Lung (tissue), 12 donors: ENCODE results near the gene SORD. TPM values are rescaled to one million over a fixed set of nuclear protein-coding genes. Genes with fewer than 3 reads are reported as not detected.
"Not testable (repeated sequence)": the region's sequence is repeated elsewhere in the genome, so short reads cannot be mapped to it uniquely, and the experiment has no call there.

ENCODE experiments used
- ATAC-seq: fragments of 200-7000 bp; cut with Tn5 transposase; one replicate; pipeline ENCODE4 v1.9.1; 2020; ENCODE audit warnings: moderate number of reproducible peaks; ENCODE audit not compliant: insufficient read depth, low FRiP score
- DNase-seq, 3 donors: peaks; one replicate each; pipeline ENCODE4 v3.0.0-alpha.2; 2013 to 2017
- H3K27ac ChIP-seq, 2 donors: one replicate each; pipeline ENCODE4 v1.5.1; 2013; ENCODE audit warnings: mild to moderate bottlenecking in 2 of 2, moderate library complexity in 2 of 2, control low read depth in 1 of 2, inconsistent platforms in 1 of 2, low read depth in 1 of 2, low read length in 1 of 2
- H3K27me3 ChIP-seq, 3 donors: one replicate each; pipeline ENCODE4 v1.5.1; 2013; ENCODE audit warnings: low read length in 2 of 3; ENCODE audit not compliant: control insufficient read depth in 3 of 3, insufficient read depth in 3 of 3
- H3K36me3 ChIP-seq, 4 donors: one replicate each; pipeline ENCODE4 v1.5.1; 2013; ENCODE audit warnings: low read length in 4 of 4, mild to moderate bottlenecking in 1 of 4, moderate library complexity in 1 of 4; ENCODE audit not compliant: control insufficient read depth in 4 of 4, insufficient read depth in 4 of 4
- H3K4me1 ChIP-seq, 5 donors: one replicate each; pipeline ENCODE4 v1.5.1; 2013; ENCODE audit warnings: low read length in 5 of 5, mild to moderate bottlenecking in 2 of 5, moderate library complexity in 1 of 5; ENCODE audit not compliant: control insufficient read depth in 5 of 5, insufficient read depth in 5 of 5
- H3K4me3 ChIP-seq: one replicate; pipeline ENCODE4 v1.5.1; 2013; ENCODE audit warnings: mild to moderate bottlenecking, control low read depth, moderate library complexity
- H3K9ac ChIP-seq, 2 donors: one replicate each; pipeline ENCODE4 v1.5.1; 2013; ENCODE audit warnings: low read length in 2 of 2, control low read depth in 1 of 2; ENCODE audit not compliant: insufficient read depth in 1 of 2
- H3K9me3 ChIP-seq, 4 donors: one replicate each; pipeline ENCODE4 v1.5.1; 2013; ENCODE audit warnings: low read length in 3 of 4, mild to moderate bottlenecking in 1 of 4, moderate library complexity in 1 of 4; ENCODE audit not compliant: control insufficient read depth in 4 of 4, insufficient read depth in 3 of 4
- WGBS, 2 donors: extraction: QIAGEN DNeasy Blood & Tissue Kit; methylation state at CpG; one replicate each; pipeline ENCODE4 v1.1.7; 2013; 5-methylcytosine and 5-hydroxymethylcytosine counted together
- polyA plus RNA-seq, 2 donors: library from polyadenylated mRNA; stranded (reverse); fragments of 200-250 nt; gene quantifications; one replicate each; pipeline ENCODE4 v1.2.1, GENCODE V29; 2013
- total RNA-seq, 2 donors: library from RNA; depleted of rRNA in 1 of 2; stranded (reverse); fragments of >200 nt in 1 of 2; gene quantifications; one replicate each; pipeline ENCODE4 v1.2.1, GENCODE V29; 2014 to 2021
- TF ChIP-seq, protein P1 (sequence below): IDR thresholded peaks from 2 replicates; pipeline ENCODE4 v1.5.1; 2012; ENCODE audit warnings: mild to moderate bottlenecking; ENCODE audit errors: control extremely low read depth, extremely low read depth
- donor health status: control.
- donor health status: control.
- donor health status: Bipolar disorder and iron deficiency.
- donor health status: healthy.
- donor health status: DM: yes; HTN: yes; CAD: no.

SORD gene
- total and polyA plus RNA-seq, 4 donors: 3.5 to 18.2 (median 16.4) TPM

DNA sequence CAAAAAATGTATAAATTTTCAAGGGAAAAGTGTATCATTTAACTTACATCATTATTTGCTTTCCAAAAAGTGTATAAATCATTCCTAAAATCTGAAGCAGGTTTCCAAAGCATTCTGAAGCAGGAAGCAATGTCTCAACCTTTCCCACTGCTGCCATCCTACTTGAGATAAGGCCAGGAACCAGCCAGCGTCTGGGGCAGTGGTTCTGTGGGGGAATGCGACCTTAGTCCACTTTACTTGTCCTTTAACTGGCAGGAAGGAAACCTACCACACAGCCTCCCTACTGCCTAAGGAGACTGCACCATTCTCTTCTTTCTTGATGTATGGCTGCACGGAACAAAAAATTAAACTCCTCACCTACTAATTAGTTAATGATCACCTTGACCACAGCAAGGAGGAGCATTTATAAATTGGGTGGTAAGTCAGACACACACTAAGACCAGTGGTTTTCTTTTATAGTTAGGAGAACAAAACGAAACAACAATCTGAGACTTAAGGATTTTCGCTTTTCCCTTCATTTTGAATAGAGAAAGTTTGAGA is 3.7 kb downstream of the SORD start:
- Histone ChIP-seq H3K4me3 (no peak overlapping the region), H3K27ac (no peak overlapping the region), H3K9ac (no peak overlapping the region), H3K4me1 (peaks cover 0 to 20% (median 10%) of the 10 kb centered on the region in 5 donors), H3K27me3 (no peaks in the 10 kb centered on the region), H3K9me3 (no peaks in the 10 kb centered on the region), H3K36me3 (peaks cover 0 to 7% (median under 1%) of the 10 kb centered on the region in 4 donors)
- TF ChIP-seq, protein P1, sequence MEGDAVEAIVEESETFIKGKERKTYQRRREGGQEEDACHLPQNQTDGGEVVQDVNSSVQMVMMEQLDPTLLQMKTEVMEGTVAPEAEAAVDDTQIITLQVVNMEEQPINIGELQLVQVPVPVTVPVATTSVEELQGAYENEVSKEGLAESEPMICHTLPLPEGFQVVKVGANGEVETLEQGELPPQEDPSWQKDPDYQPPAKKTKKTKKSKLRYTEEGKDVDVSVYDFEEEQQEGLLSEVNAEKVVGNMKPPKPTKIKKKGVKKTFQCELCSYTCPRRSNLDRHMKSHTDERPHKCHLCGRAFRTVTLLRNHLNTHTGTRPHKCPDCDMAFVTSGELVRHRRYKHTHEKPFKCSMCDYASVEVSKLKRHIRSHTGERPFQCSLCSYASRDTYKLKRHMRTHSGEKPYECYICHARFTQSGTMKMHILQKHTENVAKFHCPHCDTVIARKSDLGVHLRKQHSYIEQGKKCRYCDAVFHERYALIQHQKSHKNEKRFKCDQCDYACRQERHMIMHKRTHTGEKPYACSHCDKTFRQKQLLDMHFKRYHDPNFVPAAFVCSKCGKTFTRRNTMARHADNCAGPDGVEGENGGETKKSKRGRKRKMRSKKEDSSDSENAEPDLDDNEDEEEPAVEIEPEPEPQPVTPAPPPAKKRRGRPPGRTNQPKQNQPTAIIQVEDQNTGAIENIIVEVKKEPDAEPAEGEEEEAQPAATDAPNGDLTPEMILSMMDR: no peak
- WGBS, 2 donors: 76 to 82% methylated on average over 5 of the region's 5 CpGs
- ATAC-seq (no peak), DNase-seq (peak in 2 of 3 donors; percentile 20 to 26)

DNA sequence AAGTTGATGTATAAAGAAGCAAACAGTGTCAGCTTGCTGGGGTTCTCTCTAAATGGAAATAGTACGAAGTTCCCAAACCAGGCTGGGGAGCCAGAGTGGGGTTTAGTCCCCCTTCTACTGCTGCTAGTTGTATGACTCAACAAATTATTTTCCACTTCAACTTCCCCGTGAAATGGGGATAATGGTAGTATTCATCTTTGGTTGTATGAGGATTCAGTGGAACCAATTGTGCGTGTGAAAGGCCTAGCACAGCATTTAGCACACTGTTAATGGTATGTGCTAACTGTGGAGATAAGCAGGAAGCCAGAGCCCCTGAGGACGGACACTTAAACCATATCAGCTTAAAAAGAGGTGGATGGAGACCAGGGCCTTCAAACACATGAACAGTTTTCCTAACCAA is 4.2 kb downstream of the SORD start:
- WGBS, 2 donors: 86 to 93% methylated on average over 4 of the region's 4 CpGs
- Histone ChIP-seq H3K27ac (no peak overlapping the region), H3K9ac (no peak overlapping the region), H3K4me3 (no peak overlapping the region), H3K9me3 (no peaks in the 10 kb centered on the region), H3K27me3 (no peaks in the 10 kb centered on the region), H3K4me1 (peaks cover 0 to 20% (median 10%) of the 10 kb centered on the region in 5 donors), H3K36me3 (peaks cover 0 to 7% (median under 1%) of the 10 kb centered on the region in 4 donors)
- ATAC-seq: no peak
- no peak for DNase-seq
- TF ChIP-seq, protein P1: no peak

DNA sequence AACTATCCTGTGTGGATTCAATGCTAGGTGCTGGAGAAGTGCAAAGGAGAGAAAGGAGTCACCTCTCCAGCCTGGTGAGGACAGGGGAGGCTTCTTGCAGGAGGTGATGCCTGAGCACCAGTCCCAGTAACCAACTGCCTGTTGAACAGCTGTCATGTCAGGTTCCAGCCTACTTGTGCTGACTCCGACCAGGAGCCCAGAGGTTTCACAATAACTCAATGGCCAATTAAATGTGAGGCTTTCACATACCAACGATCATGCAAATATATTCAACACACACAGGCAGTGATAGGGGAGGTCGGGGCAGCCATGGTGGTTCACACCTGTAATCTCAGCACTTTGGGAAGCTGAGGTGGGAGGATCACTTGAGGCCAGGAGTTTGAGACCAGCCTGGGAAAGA is 7.7 kb downstream of the SORD start:
- H3K27ac ChIP-seq: no peak overlapping the region
- H3K4me3 ChIP-seq: no peak overlapping the region
- no peaks in the 10 kb centered on the region for H3K9me3 ChIP-seq
- DNase-seq (no peak), ATAC-seq (no peak)
- TF ChIP-seq, protein P1: no peak
- H3K4me1 ChIP-seq: peaks cover 0 to 9% (median 2%) of the 10 kb centered on the region in 5 donors
- H3K27me3 ChIP-seq: no peaks in the 10 kb centered on the region
- H3K9ac ChIP-seq: no peak overlapping the region
- 76 to 90% methylated on average over 3 of the region's 3 CpGs for WGBS, 2 donors
- H3K36me3 ChIP-seq: peaks cover 0 to 7% (median under 1%) of the 10 kb centered on the region in 4 donors

DNA sequence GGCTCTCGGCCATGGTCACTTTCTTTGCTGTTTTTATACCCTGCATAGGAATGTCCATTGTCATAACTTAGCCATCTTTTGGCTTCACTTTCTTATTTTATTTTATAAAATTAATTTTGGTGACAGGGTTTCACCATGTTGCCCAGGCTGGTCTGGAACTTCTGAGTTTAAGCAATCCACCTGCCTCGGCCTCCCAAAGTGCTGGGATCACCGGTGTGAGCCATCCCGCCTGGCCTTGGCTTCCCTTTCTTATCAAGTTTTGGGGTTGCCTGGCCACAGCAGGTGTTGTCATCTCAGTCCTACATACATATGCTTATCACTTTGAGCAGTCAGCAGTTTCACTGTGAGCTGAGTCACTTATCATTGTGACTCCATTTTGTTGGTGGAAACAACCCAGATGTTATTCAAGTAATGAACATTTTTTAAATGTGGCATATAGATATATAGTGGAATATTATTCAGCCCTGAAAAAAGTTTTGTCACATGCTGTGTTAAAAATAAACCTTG is 8.6 kb downstream of the SORD start:
- not testable (repeated sequence) for H3K27me3 ChIP-seq, H3K4me1 ChIP-seq, H3K9ac ChIP-seq, H3K36me3 ChIP-seq, ATAC-seq, H3K4me3 ChIP-seq, DNase-seq, H3K27ac ChIP-seq, H3K9me3 ChIP-seq
- WGBS, 2 donors: 91 to 94% methylated on average over 2 of the region's 4 CpGs

DNA sequence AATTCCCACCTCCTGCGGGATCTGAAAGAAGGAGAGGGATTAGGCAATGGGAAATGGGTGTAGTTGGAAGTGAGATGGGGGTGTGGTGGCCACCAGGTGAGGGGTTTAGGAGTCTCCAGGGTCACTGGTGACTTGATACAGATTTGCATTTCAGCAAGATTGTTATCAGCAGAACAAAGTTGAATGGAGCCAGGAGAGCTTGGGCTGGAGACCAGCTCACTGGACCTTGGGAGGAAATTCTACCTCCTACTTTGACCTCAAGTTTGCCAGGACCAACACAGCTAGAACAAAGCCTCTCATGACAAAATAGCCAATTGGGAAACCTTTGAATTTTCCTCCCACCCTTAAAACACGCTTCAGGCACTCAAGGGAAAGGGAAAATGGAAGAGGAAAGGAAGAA is 9.5 kb downstream of the SORD start:
- H3K4me1 ChIP-seq, ATAC-seq, H3K27ac ChIP-seq, H3K4me3 ChIP-seq, DNase-seq, H3K9ac ChIP-seq, H3K9me3 ChIP-seq, H3K36me3 ChIP-seq, H3K27me3 ChIP-seq: not testable (repeated sequence)
- 100% methylated on average over 1 to 2 of the region's 2 CpGs for WGBS, 2 donors

DNA sequence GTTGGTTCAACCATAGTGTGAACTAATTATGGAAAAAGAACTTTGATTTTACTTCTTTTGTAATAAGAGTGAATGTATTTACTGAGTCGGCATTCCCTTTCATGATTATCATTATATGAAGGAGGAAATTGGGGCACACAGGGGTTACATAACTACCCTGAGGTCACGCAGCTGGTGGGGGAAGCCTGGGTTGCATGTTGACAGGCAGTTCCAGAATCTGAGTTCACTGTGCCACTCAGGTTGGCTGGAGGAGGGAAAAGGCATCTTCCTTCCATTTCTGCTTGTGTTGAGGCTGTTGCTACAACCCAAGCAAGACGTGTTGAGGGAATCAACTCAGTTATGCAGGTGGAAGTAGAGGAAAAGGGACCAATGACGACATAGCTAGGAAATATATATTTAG is 11.1 kb downstream of the SORD start:
- not testable (repeated sequence) for H3K4me3 ChIP-seq, ATAC-seq, H3K27ac ChIP-seq, H3K36me3 ChIP-seq, H3K9ac ChIP-seq, DNase-seq, H3K4me1 ChIP-seq, H3K9me3 ChIP-seq, H3K27me3 ChIP-seq
- WGBS, 2 donors: 59 to 68% methylated on average over 2 to 4 of the region's 4 CpGs
